Stimulated activated CD8-positive, alpha-beta memory T cell treated with anti-CD3 and anti-CD28 coated beads, Interleukin-15, amount 100 ng/mL, for 48 hours (primary cell): ENCODE measurements around the gene CTSK.
"Not testable (repeated sequence)": the region's sequence is repeated elsewhere in the genome, so short reads cannot be mapped to it uniquely, and the experiment has no call there.

Experiments
- DNase-seq, 2 donors: peaks; one replicate each; pipeline ENCODE4 v3.0.0-alpha.2; 2020; ENCODE audit warnings: low read depth in 2 of 2

The CTSK gene

DNA sequence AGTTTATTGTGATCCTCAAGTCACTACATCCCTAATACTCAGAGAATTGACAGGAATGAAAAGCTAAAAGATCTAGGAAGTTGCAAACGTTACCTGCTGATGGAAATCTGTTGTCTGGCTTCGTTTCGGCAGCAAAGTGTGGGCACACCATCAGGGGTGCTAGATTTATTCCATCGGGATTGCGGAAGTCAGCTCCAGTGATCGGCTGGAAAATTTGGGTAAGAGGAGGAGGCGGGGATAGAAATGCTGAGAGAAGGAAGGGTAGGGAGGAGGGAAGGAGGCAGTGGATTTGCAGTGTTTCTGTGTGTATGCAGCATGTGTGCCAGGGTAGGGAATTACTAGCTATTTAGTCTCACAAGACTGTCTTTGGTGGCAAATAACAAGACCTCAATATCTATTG, at the start of gene CTSK:
TSS of gene CTSK (minus strand) at position 140 of the 400 bp plus-strand sequence. CDS start 1,455 bp downstream, outside the sequence.
- no peak for DNase-seq

DNA sequence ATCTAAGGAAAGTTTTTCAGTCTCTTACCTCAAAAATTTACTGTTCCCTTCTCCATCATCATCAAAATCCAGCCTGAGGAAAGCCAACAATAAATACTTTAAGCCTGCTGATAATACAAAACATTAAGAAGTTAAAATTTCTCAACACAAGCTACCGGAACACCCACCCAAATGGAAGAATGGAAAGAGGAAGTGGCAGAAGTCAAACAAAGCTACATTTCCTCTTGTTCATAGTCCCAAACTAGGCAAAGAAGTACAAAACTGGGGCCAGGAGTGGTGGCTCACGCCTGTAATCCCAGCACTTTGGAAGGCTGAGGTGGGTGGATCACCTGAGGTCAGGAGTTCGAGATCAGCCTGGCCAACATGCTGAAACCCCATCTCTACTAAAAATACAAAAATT, 44.7 kb upstream of the CTSK start:
- not testable (repeated sequence) for DNase-seq

DNA sequence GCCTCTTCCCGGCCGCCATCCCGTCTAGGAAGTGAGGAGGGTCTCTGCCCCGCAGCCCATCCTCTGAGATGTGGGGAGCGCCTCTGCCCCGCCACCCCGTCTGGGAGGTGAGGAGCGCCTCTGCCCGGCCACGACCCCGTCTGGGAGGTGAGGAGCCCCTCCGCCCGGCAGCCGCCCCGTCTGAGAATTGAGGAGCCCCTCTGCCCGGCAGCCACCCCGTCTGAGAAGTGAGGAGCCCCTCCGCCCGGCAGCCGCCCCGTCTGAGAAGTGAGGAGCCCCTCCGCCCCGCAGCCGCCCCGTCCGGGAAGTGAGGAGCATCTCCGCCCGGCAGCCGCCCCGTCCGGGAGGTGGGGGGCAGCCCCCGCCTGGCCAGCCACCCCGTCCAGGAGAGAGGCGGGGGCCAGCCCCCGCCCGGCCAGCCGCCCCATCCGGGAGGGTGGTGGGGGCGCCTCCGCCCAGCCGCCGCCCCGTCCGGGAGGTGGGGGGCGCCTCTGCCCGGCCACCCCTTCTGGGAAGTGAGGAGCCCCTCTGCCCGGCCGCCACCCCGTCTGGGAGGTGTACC, 42.8 kb upstream of the CTSK start:
- not testable (repeated sequence) for DNase-seq

DNA sequence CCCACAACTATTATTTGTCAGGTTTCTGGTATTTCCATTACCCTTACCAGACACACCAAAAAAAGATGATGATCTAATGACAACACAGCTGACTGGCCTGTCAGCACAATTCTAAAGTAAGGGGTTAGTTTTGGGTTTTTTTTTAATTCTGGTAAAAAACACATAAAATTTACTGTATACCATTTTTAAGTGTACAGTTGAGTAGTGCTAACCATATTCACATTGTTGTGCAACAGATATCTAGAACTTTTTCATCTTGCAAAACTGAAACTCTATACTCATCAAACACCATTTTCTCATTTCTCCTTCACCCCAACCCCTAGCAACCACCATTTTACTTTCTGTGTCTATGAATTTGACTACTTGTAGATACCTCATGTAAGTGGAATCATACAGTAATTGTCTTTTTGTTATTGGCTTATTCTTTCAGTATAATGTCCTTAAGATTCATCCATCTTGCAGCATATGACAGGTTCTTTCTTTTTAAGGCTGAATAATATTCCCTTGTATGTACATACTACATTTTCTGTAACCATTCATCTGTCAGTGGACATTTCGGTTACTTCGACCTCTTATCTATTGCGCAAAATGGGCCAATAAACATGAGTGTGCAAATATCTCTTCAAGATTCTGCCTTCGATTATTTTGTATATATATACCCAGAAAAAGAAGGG, 38.5 kb upstream of the CTSK start:
- DNase-seq = no peak

DNA sequence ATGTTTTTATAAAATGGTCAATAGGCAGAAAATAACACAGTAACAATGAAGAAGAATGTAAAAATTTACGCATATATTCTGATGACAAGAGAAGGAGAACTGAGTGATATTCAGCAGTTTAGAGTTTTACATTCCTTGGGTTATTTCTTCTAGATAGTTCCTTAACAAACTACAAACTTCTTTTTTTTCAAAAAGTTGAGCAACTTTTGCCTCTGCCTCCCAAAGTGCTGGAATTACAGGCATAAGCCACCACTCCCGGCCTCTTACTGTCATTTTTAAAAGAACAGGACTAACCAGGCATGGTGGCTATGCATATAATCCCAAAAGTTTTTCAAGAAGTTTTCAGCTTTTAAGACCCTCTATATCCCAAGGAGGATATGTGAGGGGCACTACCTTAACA, 35.4 kb upstream of the CTSK start:
- DNase-seq = no peak

DNA sequence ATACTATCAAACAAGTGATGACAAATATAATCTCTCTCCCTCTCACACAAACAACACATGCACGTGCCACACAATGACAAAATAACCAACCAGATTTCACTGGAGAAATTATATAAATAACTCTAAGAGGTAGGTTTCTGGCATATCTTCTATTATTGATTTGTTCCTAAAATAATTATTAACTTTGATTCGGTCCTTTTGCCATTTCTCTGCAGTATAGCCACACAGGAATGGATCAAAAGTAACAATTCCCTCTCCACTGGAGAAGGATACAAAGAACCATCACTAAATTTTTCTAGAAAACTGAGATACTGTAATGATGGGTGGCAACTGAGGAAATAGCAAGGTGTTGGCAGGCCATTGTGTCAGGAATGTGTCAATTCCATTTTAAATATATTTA, 34.9 kb upstream of the CTSK start:
- DNase-seq = no peak

DNA sequence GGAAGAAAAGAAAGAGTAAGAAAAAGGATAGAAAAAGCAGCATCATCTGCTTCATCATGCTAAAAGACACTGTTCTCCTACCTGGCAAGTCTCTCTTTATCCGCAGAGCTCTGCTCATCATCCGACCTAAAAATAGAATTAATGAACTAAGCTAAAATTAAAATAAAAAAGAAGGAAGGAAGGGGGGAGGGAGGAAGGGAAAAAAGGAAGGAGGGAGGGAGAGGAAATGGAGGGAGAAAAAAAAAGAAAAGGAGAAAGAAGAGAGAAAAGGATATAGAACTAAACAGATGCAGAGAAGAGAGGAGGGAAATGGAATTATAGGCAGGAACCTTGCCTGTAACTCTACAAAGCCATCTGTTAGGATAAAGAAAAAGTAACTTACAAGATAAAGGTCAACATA, 34.3 kb upstream of the CTSK start:
- DNase-seq = no peak

DNA sequence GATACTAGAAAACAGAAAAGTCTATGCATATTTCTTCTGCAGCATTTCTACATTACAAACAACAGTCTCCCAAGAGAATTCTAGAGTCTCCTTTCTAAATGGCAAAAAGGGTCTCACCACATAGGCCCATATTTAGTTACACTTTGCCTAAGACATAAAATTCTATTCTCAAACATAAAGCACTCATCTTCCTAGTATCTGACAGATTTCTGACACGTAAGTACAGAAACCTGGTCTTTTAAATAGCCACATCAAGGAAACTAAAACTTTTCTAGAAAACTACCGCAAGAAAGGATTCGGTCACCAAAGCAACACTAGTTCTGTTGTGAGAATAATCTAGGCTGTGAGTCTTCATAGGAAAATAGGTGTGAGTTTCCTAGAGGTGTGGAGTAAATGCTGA, 33.6 kb upstream of the CTSK start:
- DNase-seq = no peak

DNA sequence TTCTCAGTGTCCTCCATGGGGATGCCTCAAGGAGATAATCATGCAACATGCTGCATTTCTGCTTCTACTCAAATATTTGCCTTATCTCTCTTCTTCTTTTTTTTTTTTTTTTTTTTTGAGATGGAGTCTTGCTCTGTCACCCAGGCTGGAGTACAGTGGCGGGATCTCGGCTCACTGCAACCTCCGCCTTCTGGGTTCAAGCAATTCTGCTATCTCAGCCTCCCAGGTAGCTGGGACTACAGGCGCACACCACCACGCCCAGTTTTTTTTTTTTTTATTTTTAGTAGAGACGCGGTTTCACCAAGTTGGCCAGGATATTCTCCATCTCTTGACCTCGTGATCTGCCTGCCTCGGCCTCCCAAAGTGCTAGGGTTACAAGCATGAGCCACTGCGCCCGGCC, 32.8 kb upstream of the CTSK start:
- not testable (repeated sequence) for DNase-seq

DNA sequence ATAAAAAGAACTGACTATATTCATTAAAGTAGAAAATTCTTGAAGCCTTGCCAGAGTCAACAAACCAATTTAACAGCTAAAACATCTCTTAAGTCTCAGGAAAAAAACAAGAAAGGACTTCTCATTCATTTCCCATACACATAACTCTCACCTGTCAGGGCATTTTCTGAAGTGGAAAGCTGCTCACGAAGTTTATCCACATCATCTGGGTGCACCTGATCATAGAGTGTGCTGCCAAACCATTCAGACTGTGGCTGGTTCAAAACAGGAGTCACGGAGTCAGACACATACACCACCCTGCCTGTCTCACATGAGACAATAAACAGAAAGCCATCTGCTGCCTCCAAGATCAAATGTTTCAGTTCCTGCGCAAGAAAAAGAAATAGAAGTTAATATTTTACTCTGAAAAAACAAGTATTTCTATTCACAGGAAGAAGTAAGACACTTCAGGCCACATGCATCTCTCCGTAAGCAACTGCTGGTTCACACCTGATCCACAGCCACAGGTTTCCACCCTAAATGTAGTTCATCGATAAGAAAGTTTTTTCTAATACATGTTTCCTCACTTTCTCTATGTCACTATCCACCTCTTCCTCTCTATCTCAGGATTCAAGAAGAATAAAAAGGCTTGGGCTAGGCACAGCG, 28.2 kb upstream of the CTSK start:
- DNase-seq = no peak

DNA sequence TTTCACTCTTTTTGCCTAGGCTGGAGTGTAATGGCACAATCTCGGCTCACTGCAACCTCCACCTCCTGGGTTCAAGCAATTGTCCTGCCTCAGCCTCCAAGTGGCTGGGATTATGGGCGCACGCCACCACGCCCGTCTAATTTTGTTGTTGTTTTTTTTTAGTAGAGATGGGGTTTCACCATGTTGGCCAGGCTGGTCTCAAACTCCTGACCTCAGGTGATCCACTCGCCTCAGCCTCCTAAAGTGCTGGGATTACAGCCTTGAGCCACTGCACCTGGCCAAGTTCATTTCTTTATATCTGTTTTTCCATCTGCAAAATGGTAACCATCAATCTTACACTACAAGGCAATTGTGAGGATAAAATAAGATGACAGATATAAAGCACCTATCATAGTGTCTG, 25.9 kb upstream of the CTSK start:
- DNase-seq = not testable (repeated sequence)

DNA sequence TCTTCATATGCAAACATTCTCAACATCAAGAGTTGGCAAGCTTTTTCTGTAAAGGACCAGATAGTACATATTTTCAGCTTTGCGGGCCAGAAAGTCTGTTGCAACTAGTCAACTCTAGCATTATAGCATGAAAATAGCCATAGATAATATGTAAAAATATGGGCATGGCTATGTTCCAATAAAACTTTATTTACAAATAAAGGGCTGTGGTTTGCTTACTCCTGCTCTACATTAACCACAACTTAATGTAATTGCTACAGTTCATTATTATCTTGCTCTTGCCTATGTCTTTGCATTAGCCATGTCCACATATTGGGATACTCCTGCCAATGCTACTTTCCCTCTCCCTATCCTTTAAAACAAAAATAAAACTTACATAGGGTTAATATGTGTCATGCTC, 24.5 kb upstream of the CTSK start:
- DNase-seq = no peak

DNA sequence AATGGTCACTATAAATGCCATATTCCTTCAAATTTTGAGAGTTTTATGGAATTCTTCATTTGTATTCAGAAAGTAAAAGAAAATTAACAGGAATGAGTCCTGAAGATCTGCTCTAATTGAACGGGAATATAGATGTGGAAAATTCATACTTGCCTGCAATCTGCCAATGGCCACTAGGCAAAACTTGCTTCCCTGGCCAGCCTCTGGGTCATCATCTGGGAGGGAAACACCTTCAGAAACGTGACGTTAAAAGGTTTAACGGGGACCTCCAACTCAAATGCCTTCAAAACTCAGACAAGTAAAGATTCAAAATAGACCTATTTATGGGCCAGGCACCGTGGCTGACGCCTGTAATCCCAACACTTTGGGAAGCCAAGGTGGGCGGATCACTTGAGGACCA, 21.7 kb upstream of the CTSK start:
- no peak for DNase-seq

DNA sequence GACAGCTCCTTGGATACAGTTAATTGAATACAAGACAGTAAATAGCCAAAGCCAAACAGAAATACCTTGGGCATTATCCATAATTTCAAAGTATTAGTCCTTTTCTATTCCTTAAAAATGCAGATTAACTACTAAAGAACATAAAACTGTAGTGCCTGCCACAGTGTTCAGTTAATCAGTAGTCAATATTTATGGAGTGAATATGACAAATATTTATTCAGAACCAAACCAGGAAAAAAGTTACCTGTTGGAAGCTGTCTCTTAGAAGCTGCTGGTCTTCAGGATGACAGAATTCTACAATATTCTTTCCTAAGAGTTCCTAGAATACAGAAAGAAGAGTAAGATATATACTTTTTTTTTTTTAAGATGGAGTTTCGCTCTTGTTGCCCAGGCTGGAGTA, 18.2 kb upstream of the CTSK start:
- DNase-seq = no peak

DNA sequence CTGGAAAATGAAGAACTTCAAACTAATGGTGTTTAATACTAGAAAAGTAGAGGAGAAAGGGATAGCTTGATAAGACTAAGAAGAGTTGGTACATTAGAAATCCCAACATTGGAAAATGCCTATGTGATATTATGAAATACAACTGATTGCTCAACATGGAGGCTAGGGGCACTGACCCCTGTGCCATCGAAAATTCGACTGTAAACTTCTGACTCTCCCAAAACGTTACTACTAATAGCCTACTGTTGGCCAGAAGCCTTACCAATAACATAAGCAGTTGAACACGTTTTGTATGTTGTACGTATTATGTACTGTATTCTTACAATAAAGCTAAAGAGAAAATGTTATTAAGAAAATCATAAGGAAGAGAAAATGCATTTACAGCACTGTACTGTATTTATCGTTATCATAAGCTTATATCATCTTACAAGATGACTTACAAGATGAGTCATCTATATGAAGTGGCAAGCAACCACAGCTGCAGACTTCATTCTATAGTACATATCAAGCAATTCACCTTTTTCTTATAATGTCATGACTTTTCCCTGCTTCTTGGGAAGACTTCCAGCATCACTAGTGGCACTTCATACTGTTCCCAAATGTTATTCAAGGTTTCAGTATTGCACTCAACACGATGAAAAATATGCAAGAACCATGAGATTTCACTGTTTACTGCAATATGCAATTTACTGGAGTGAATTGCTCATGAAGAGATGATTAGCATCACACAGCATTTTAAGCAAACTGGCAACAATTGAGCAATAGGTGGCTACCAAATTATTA, 12.9 kb upstream of the CTSK start:
- no peak for DNase-seq

DNA sequence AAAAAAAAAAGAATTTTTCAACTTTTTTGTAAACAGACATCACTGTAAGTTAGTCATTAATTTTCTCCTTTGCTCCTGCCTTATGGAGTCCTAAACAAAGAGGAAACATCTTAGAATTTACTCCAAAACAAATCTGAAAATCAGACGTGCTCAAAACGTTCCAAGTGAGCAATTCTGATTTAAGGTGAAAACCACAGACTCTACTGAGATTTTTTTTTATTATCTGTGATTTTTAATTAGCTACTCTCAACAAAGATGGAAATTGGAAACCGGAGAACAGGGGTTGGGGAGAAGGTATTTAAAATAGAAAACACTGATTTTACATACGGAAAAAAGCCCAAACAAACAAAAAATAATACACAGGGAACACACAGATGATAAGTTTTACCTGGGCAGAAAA, 7.8 kb upstream of the CTSK start:
- no peak for DNase-seq

DNA sequence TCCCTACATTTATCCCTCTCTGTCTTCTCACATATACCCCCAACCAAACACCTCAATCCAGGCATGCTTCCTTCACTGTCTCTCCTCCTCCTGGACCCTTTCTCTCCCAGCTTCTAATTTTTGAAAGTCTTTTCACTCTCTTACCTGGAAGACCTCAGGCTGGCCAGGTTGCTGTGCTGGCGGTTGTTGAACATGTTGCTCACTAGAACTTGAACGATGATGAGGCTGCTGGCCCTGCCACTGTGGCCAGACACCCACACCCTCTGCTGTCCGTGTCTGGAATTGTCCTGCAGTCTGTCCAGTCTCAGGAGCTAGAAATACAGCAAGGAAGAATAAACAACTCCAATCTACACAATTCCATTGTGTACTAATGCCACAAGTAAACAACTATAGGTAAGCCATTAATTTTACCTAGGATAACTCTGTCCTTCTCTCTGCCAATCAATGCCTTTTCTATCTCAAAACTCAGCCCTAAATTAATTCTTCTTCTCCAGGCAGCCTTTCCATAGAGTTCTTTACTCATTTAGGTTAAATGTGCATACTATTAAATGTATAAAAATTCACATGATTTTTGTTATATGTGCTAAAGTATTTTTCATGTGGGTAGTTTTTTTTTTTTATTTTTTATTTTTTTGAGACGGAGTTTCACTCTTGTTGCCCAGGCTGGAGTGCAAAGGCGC, 5.1 kb upstream of the CTSK start:
- DNase-seq = no peak

DNA sequence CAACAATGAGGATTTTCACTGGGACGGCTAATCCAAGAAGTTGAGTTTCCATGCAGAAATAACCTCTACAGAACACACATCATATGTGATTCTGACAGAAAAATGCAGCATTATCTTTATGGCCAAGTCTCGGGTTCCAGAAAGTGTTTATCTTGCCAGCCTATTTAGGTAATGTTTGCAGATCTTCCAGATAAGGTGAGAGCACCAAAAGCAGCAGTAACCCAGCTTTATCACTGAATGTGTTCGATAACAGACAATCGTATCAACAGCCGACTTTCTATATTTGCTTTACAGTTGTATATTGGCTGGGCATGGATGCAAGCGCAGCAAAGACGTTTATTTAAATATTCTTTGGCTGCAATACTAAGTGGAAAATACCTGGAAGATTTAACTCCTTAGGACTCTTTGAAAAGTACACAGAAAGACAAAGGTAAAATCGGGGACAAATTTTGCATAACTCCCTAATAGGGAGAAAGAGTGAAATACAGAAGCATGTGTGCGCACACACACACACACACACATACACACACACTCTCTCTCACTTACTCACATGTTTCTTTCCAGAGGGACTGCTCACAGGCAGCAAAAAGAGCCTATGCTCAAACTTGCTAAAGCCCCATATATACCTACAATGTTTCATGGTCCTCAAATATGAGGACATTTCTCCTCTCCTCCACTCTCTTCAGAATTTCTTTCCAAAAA, 3.0 kb upstream of the CTSK start:
- DNase-seq = no peak

DNA sequence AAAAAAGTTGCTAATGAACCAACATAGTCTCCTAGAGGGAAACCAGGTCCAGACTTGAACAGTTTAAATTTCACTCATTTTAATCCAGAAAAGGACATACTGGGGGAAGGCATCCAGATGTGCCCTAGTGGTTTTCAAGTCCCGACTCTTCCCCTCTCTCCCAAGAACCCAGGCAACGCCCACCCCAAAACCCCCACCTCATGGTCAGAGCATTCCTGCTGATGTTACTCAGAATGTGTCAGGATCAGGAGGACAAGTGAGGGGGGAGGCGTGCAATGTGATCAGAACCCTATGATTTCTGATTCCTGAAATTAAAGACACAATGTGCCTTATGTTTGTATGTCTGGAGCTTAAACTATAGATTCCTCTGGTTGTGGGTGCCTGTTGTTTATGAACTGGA, 1.6 kb upstream of the CTSK start:
- no peak for DNase-seq

DNA sequence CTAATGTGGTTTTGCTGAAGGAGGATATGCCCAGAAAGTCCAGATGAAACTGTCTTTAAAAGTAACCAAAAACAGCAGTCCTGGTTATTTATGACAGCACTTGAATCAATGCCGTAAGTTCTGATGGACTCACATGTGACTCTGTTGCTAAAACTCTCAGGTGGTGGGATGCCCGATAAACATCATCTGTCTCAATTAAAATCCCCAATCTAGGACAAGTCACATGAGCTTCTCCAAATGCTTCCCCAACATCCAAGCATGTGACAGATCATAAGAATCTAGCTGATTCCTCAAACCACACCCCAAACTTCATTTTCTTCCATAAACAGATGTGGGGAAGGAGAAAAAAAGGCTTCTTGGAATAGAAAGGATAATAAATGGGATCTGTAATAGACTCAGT, 786 bp upstream of the CTSK start:
- DNase-seq = no peak

DNA sequence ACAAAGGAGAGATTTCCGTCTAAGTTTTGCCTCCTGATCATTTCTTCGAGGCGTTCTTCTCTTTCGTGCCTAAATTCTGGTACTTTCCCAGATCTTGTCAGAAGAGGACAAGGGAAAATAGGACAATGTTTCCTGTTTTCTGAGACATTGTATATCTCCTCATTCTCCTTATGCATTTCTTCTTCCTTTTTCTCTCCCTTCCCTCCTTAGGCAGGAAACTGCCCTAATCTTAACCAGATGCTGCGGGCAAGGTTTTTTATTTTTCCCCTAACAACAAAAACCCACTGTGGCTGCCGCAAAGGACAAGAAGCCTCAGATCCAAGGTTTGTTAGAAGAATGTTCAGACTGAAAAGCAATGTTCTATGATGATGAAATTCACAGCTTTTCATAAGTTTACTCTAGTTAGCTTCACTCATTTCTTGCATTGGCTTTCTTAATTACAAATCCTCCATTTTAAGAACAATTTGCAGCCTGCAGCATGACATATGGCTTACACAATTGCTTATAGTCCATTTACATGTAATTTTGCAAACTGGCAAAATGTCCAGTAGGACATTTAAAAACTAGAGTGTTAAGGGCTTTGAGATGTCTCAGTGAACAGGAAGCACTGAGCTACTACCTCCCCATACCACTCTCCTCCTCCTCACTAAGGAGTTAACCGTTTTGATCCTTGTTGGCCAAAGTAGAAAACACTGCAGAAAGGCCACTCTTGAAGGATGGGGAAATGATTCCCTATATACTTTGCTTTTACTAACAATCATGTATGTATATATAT, 624 bp downstream of the CTSK start:
- no peak for DNase-seq
